HEK293 (cell line): Measurements from ENCODE around the gene COX7A2L.

Experiments used
- CTCF ChIA-PET: fragments of 350-600 bp; formaldehyde crosslinking; extraction: SDS; loops from one replicate; lab custom pipeline; 2021; ENCODE audit warnings: antibody characterized with exemption; lab: Yijun Ruan, JAX
- POLR2A ChIA-PET: fragments of 300-600 bp; formaldehyde crosslinking; extraction: SDS; loops from one replicate; lab custom pipeline; 2020; ENCODE audit warnings: antibody characterized with exemption, inconsistent platforms; lab: Yijun Ruan, JAX
- H3K27ac ChIP-seq: fragments of 200-500 bp; sonication (Bioruptor generic); 2 replicates; pipeline ENCODE4 v1.5.1; 2014; ENCODE audit warnings: low read depth, low read length, control low read depth, inconsistent platforms; ENCODE audit errors: extremely low read depth
- H3K36me3 ChIP-seq, 2 experiments: fragments of 200-500 bp in 1 of 2; sonication (Bioruptor generic) in 1 of 2; 1 replicate in 1 of 2; 2 replicates in 1 of 2; pipeline ENCODE4 v1.5.1; 2014 to 2017; ENCODE audit warnings: inconsistent platforms in 2 of 2, low read length in 2 of 2; ENCODE audit not compliant: control insufficient read depth in 2 of 2, insufficient read depth in 1 of 2
- H3K4me1 ChIP-seq: fragments of 200-500 bp; sonication (Bioruptor generic); 2 replicates; pipeline ENCODE4 v1.5.1; 2014; ENCODE audit warnings: mild to moderate bottlenecking, low read length, inconsistent platforms; ENCODE audit not compliant: control insufficient read depth, insufficient read depth
- H3K4me3 ChIP-seq: 2 replicates; pipeline ENCODE4 v1.5.1; 2011; ENCODE audit warnings: low read depth, mild to moderate bottlenecking, control low read depth, low read length, moderate library complexity
- H3K9me3 ChIP-seq: fragments of 200-500 bp; sonication (Bioruptor generic); 2 replicates; pipeline ENCODE4 v1.5.1; 2014; ENCODE audit warnings: low read depth, low read length, inconsistent platforms; ENCODE audit not compliant: control insufficient read depth, insufficient read depth
- ZBTB7A ChIP-seq: fragments of 450-650 bp; formaldehyde crosslinking; IDR thresholded peaks from 2 replicates; pipeline ENCODE4 v1.5.1; 2016; ENCODE audit warnings: low read depth, missing biosample characterization, missing genetic modification characterization
- ZBTB8A ChIP-seq: fragments of 450-650 bp; formaldehyde crosslinking; IDR thresholded peaks from 2 replicates; pipeline ENCODE4 v1.5.1; 2016; ENCODE audit warnings: missing biosample characterization, missing genetic modification characterization
- ZFHX2 ChIP-seq: fragments of 450-650 bp; formaldehyde crosslinking; conservative IDR thresholded peaks from 2 replicates; pipeline ENCODE4 v1.5.1; 2016; ENCODE audit warnings: missing biosample characterization, missing genetic modification characterization
- ZFP41 ChIP-seq: fragments of 450-650 bp; formaldehyde crosslinking; IDR thresholded peaks from 2 replicates; pipeline ENCODE4 v1.5.1; 2016; ENCODE audit warnings: missing biosample characterization, missing genetic modification characterization, borderline replicate concordance
- ZNF175 ChIP-seq: fragments of 450-650 bp; formaldehyde crosslinking; IDR thresholded peaks from 2 replicates; pipeline ENCODE4 v1.5.1; 2016; ENCODE audit warnings: missing biosample characterization, missing genetic modification characterization
- ZNF214 ChIP-seq: fragments of 450-650 bp; formaldehyde crosslinking; IDR thresholded peaks from 2 replicates; pipeline ENCODE4 v1.5.1; 2017; ENCODE audit warnings: missing biosample characterization, mild to moderate bottlenecking, missing genetic modification characterization, borderline replicate concordance
- ZNF223 ChIP-seq: fragments of 450-650 bp; formaldehyde crosslinking; IDR thresholded peaks from 2 replicates; pipeline ENCODE4 v1.5.1; 2016; ENCODE audit warnings: missing biosample characterization, missing genetic modification characterization
- ZNF433 ChIP-seq: fragments of 450-650 bp; formaldehyde crosslinking; IDR thresholded peaks from 2 replicates; pipeline ENCODE4 v1.5.1; 2016; ENCODE audit warnings: missing biosample characterization, missing genetic modification characterization, low read depth
- ZSCAN30 ChIP-seq: fragments of 450-650 bp; IDR thresholded peaks from 2 replicates; pipeline ENCODE4 v1.5.1; 2018; ENCODE audit warnings: missing biosample characterization, mild to moderate bottlenecking, missing genetic modification characterization, moderate library complexity
- TF ChIP-seq, protein P1 (sequence below): fragments of 450-650 bp; formaldehyde crosslinking; IDR thresholded peaks from 2 replicates; pipeline ENCODE4 v1.5.1; 2016; ENCODE audit warnings: missing biosample characterization, missing genetic modification characterization, borderline replicate concordance
- TF ChIP-seq, protein P2 (sequence below): sonication (generic); formaldehyde crosslinking; IDR thresholded peaks from 2 replicates; pipeline ENCODE4 v1.8.1; 2022; ENCODE audit warnings: mild to moderate bottlenecking, moderate library complexity, missing genetic modification reagents
- TF ChIP-seq, protein P3 (sequence below): IDR thresholded peaks from 2 replicates; pipeline ENCODE4 v1.6.1; 2011; ENCODE audit warnings: mild to moderate bottlenecking, low read depth, low read length, borderline replicate concordance
- TF ChIP-seq, protein P4 (sequence below): fragments of 450-650 bp; formaldehyde crosslinking; IDR thresholded peaks from 2 replicates; pipeline ENCODE4 v1.5.1; 2016; ENCODE audit warnings: missing biosample characterization, missing genetic modification characterization
- TF ChIP-seq, protein P5 (sequence below): fragments of 450-650 bp; formaldehyde crosslinking; IDR thresholded peaks from 2 replicates; pipeline ENCODE4 v1.5.1; 2016; ENCODE audit warnings: missing biosample characterization, missing genetic modification characterization

The COX7A2L gene

DNA sequence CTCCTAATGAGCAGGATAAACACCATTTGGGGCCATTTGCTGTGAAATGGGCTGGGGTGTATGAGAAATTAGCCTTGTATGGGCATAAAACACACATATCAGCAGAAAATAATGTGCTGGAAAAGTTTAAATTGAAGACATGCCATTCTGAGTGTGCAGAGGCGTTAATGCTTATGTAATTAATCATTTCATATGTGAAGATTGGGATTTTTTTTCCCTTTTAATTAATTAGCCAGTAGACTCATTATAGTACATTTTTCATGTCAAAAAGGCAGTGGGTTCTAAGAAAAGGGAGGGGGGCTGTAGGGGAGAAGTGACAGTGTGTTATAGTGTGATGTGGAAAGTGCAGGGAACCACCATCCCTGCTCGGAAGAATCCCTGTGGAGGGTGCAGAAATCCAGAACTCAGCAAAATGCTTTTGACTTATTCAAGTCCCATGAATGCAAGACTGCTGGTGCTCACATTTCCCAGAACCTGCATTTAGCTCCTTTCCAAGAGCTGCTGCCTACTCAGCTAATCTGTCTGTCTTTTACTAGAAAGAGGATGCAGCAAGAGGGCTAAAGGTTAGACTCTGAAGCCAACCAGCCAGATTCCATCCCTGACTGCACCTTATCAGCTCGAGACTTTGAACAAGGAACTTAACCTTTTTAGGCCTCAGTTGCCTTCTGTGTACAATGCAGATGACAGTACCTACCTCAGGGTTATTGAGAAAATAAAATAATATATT, 11.6 kb upstream of the COX7A2L start:
- CTCF ChIA-PET: interaction anchor here (3.2 kb wide), 1 partner anchor 14 kb away, joined by 20 read pairs; no protein-coding TSS in a partner anchor
- POLR2A ChIA-PET: no interaction called here
- H3K4me3 ChIP-seq: no peak overlapping the region
- no peak overlapping the region for H3K27ac ChIP-seq
- no peaks in the 10 kb centered on the region for H3K9me3 ChIP-seq
- H3K4me1 ChIP-seq: peaks cover 12% of the 10 kb centered on the region
- TF ChIP-seq, protein P1, sequence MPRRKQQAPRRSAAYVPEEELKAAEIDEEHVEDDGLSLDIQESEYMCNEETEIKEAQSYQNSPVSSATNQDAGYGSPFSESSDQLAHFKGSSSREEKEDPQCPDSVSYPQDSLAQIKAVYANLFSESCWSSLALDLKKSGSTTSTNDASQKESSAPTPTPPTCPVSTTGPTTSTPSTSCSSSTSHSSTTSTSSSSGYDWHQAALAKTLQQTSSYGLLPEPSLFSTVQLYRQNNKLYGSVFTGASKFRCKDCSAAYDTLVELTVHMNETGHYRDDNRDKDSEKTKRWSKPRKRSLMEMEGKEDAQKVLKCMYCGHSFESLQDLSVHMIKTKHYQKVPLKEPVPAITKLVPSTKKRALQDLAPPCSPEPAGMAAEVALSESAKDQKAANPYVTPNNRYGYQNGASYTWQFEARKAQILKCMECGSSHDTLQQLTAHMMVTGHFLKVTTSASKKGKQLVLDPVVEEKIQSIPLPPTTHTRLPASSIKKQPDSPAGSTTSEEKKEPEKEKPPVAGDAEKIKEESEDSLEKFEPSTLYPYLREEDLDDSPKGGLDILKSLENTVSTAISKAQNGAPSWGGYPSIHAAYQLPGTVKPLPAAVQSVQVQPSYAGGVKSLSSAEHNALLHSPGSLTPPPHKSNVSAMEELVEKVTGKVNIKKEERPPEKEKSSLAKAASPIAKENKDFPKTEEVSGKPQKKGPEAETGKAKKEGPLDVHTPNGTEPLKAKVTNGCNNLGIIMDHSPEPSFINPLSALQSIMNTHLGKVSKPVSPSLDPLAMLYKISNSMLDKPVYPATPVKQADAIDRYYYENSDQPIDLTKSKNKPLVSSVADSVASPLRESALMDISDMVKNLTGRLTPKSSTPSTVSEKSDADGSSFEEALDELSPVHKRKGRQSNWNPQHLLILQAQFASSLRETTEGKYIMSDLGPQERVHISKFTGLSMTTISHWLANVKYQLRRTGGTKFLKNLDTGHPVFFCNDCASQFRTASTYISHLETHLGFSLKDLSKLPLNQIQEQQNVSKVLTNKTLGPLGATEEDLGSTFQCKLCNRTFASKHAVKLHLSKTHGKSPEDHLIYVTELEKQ: no peak
- TF ChIP-seq ZFHX2 (tag by site-specific recombination): no peak
- no peak for TF ChIP-seq ZNF214 (tag by site-specific recombination)
- no peak for TF ChIP-seq ZNF223 (tag by site-specific recombination)
- TF ChIP-seq ZBTB7A: no peak
- TF ChIP-seq, protein P2, sequence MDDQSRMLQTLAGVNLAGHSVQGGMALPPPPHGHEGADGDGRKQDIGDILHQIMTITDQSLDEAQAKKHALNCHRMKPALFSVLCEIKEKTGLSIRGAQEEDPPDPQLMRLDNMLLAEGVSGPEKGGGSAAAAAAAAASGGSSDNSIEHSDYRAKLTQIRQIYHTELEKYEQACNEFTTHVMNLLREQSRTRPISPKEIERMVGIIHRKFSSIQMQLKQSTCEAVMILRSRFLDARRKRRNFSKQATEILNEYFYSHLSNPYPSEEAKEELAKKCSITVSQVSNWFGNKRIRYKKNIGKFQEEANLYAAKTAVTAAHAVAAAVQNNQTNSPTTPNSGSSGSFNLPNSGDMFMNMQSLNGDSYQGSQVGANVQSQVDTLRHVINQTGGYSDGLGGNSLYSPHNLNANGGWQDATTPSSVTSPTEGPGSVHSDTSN (CRISPR knock-in tag): no peak
- TF ChIP-seq, protein P3, sequence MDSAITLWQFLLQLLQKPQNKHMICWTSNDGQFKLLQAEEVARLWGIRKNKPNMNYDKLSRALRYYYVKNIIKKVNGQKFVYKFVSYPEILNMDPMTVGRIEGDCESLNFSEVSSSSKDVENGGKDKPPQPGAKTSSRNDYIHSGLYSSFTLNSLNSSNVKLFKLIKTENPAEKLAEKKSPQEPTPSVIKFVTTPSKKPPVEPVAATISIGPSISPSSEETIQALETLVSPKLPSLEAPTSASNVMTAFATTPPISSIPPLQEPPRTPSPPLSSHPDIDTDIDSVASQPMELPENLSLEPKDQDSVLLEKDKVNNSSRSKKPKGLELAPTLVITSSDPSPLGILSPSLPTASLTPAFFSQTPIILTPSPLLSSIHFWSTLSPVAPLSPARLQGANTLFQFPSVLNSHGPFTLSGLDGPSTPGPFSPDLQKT: no peak
- TF ChIP-seq ZNF175 (tag by site-specific recombination): no peak
- TF ChIP-seq, protein P4, sequence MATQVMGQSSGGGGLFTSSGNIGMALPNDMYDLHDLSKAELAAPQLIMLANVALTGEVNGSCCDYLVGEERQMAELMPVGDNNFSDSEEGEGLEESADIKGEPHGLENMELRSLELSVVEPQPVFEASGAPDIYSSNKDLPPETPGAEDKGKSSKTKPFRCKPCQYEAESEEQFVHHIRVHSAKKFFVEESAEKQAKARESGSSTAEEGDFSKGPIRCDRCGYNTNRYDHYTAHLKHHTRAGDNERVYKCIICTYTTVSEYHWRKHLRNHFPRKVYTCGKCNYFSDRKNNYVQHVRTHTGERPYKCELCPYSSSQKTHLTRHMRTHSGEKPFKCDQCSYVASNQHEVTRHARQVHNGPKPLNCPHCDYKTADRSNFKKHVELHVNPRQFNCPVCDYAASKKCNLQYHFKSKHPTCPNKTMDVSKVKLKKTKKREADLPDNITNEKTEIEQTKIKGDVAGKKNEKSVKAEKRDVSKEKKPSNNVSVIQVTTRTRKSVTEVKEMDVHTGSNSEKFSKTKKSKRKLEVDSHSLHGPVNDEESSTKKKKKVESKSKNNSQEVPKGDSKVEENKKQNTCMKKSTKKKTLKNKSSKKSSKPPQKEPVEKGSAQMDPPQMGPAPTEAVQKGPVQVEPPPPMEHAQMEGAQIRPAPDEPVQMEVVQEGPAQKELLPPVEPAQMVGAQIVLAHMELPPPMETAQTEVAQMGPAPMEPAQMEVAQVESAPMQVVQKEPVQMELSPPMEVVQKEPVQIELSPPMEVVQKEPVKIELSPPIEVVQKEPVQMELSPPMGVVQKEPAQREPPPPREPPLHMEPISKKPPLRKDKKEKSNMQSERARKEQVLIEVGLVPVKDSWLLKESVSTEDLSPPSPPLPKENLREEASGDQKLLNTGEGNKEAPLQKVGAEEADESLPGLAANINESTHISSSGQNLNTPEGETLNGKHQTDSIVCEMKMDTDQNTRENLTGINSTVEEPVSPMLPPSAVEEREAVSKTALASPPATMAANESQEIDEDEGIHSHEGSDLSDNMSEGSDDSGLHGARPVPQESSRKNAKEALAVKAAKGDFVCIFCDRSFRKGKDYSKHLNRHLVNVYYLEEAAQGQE: no peak
- TF ChIP-seq ZNF433: no peak
- no peaks in the 10 kb centered on the region for H3K36me3 ChIP-seq

DNA sequence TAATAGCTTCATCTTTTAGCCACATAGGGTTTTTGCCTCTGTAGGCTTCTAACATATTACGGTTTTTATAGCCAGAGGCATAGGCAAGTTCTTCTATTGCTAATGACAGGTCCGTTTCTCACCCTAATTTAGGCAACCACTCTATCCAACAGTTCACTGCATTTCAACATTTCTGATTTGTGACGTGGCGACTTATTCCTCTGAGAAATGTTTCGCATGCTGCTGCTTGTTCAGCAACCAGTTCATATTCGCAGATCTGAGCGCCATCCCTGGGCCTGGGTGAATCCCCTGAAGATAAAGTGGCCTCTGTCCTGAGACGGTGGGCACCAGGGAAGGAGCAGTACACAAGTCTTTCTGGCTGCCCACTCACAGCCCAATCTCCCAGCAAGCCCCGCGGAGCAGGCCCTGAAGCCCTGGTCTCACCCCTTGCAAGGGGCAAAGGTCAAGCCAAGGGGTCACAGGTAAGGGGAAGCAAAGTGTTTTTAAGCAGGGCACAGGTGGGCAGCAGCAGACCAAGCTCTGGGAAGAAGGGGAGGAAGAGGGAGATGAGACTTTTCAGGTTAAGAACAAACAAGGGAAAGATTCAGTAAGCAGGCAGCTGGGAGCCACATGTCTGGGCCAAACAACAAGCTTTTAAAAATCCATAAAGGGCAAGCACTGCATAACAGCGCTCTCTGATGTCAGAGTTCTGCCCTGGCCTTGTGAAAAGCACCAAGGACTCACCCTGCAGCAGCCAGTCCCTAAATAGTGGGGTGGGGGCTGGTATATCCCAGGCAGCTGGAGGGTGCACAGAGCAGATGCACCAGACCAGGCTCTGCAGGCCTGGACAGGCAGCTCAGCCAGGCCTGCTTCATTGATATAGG, 10.8 kb upstream of the COX7A2L start:
- peaks cover 12% of the 10 kb centered on the region for H3K4me1 ChIP-seq
- H3K4me3 ChIP-seq: no peak overlapping the region
- no peak overlapping the region for H3K27ac ChIP-seq
- POLR2A ChIA-PET: interaction anchor here (0.7 kb wide), 2 partner anchors 17 to 19 kb away, joined by 3 to 6 read pairs; no protein-coding TSS in a partner anchor
- no peaks in the 10 kb centered on the region for H3K9me3 ChIP-seq
- H3K36me3 ChIP-seq: no peaks in the 10 kb centered on the region
- CTCF ChIA-PET: interaction anchor here (3.2 kb wide), 1 partner anchor 15 kb away, joined by 20 read pairs; no protein-coding TSS in a partner anchor
- TF ChIP-seq ZBTB8A (tag by site-specific recombination): peak; percentile 39; the same call in 1 of the 2 replicates
- TF ChIP-seq, protein P5, sequence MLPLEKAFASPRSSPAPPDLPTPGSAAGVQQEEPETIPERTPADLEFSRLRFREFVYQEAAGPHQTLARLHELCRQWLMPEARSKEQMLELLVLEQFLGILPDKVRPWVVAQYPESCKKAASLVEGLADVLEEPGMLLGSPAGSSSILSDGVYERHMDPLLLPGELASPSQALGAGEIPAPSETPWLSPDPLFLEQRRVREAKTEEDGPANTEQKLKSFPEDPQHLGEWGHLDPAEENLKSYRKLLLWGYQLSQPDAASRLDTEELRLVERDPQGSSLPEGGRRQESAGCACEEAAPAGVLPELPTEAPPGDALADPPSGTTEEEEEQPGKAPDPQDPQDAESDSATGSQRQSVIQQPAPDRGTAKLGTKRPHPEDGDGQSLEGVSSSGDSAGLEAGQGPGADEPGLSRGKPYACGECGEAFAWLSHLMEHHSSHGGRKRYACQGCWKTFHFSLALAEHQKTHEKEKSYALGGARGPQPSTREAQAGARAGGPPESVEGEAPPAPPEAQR: no peak
- no peak for TF ChIP-seq ZFP41 (tag by site-specific recombination)
- no peak for TF ChIP-seq ZSCAN30
